GM10847 (cell line): ENCODE measurements around the gene AUTS2.

ENCODE experiments used
- POLR2A ChIP-seq: IDR thresholded peaks from 2 replicates; pipeline ENCODE4 v1.6.1; 2011; ENCODE audit not compliant: insufficient read length; ENCODE audit errors: extremely low read depth

AUTS2 gene

DNA sequence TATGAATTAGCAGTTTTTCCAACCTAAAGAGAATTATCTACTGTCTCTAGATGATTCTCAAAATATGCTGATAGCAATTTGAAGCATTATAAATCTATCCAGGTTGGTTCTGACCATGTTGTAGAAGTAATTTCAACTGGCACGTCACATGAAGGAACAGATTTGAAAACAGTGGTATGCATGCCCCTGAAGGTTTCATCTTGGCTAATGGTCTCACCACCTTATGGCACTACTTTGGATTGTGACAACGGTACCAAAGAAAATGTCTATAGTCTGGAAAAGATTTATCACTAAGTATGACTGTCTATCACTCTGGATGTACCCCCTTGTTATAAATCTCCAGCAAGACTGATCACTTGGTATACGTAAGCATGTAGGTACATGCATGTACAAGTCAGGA is 810.6 kb downstream of the AUTS2 start:
- no peak for TF ChIP-seq POLR2A

DNA sequence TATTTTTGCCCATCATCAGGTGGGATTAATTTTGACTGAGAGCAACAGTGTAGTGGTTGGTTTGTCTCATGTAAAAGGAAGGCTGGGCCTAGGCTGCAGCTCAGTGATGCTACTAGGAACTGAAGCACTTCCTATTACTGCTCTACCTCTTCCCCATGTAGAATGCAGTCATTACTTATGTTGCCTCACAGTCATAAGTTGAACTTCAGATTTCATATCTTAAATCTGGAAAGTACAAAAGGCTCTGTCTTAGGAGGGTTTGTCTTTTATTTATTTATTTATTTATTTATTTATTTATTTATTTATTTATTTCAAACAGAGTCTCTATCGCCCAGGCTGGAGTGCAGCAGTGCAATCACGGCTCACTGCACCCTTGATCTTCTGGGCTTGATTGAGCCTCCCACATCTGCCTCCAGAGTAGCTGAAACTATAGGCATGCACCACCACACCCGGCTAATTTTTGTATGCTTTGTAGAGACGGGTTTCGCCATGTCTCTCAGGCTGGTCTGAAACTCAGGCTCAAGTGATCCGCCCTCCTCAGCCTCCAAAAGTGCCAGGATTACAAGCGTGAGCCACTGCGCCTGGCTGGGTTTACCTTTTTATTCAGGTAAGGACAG is 812.0 kb downstream of the AUTS2 start:
- no peak for TF ChIP-seq POLR2A

DNA sequence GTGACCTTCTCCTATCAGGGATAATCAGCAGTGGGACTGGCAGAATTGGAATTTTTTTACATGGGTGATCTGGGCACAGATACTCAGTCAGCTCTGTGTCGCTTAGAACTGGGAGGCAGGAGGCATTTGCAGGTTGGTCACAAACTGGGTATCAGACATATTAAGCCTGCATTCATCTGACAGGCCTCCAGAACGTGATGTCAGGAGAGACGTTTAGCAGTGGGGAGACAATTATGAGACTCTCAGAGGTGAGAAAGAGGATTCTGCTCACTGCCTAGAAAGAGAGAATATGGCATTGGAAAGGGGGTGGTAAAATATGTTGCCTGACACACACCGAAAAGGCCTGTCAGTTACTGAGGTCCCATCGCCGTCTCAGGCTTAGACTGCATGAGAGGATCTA is 816.1 kb downstream of the AUTS2 start:
- TF ChIP-seq POLR2A, result no peak

DNA sequence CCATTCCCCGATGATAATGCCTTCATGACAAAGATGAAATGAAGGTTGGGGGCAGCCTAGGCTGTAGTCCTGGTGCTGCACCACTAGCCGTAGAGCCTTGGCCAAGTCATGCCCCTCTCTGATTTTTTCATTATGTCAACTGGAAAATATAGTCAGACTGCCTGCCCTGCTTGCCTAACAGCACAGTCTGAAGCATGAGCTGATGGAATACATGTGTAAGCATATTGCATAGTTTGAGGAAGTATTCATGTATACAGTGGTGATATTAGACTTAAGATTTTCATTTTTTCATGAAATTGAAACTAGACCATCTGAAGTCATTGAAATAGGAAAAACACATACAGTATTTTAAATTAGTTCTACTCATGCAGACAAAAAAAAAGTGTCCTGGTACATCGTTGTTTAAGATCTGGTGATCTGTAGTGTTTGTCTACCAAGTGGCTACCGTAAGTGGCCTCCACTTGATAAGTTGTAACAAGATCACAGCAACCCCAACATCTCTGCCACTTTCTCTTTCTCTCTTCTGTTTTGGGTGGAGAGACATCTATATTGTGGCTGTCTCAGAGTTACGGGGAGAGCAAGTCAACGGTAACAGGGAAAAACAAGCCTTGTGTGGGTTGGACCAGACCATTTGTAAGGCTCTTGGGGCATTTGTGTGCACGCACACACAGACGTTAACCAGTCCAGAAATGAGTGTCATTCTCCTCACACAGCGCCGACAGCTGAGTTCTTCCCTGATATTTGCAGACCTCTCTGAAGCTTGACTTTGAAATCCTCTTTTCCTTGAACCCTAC is 817.1 kb downstream of the AUTS2 start:
- no peak for TF ChIP-seq POLR2A

DNA sequence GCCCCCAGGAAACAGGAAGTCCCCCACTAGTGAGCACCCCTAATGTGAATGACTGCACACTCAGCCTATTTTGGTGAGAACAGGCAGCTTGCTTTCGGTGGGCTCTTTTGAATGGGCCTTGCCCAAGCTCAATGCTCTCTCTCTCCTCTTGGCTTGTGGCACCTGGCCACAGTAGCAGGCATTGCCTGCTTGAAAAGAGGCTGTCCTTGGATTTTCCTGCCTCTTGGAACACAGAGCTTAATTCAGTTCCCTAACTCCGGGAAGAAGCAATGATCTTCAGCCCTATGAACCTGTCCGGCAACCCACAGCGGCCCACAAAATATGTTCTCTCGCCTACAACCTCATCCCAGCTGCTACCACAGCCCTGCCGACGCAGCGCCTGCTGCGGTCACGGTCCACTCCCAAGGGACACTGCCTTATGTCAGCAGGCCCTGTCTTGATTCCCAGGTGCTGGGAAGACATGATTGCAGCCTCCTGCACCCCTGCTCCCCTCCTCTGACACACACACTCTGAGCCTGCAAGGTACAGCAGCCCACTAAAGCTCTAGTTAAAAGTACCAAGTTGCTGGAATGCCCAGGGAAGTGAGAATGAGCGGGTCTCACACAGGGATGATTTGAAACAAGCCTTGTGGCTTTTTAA is 818.2 kb downstream of the AUTS2 start:
- no peak for TF ChIP-seq POLR2A

DNA sequence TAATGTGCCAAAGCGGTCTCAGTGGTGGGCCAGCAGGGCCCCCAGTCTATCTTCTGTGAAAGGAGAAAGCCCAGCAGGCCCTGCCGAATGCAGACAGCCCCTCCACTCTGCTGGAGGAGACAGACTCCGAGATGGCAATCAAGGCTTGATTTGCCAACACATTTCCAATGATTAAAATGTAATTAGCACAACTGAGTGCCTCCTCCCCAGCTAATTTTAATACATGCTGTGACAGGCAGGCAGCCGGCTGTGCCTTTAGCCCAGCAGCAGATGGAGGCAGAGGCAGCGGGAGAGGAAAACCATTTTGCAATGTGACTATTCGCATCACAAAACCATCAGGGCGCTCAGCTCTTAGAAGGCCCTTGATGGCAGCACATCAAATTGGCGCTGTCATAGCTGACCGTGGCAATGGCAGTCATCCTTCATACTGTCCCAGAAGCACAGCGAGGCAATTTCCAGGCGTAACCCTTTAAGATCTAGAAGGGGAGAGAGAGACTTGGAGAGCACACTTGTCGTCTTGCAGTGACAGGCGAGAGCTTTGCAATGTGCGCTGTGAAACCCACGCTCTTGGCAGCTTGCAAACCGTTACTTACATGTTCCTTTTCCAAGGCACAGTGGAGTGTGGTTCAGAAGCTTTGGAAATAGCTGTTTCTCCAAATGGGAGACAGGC is 818.8 kb downstream of the AUTS2 start:
- TF ChIP-seq POLR2A, result no peak

DNA sequence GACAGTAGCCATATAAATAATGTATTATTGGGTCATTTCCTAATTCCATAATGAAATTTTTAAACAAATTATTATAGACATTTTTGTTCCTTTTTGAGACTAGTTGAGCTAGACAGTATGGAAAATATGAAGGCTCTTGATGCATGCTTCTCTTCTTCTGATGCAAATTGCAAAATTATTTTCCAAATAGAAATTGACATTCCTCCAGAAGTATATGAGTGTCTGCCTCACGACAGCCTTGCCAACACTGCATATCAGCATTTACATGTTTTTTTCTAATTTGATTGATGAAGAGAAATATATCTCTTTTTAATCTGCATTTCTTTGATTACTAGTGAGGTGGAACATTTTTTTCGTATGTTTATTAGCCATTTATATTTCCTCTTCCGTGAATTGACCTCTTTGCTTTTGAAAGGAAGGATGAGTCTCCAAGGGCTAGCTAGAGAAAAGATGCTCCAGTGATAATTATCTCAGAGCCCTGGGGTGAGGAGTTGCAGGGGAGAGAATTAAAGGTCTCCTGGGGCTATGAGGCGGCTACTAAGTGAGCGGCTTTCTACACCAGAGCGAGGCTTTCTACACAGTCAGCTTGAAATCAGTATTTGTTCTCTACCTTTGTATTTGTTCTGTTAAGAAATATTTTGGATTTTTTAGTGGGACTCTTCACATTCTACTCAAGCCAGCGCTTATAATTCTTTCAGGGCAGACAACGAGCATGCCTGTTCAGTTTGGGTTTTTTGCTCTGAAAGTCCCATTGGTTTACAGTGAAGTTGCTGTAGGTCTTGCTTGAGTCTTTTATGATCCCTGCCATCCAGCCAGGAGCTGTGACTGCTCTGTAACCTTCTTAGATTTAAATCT is 821.5 kb downstream of the AUTS2 start:
- TF ChIP-seq POLR2A, result no peak

DNA sequence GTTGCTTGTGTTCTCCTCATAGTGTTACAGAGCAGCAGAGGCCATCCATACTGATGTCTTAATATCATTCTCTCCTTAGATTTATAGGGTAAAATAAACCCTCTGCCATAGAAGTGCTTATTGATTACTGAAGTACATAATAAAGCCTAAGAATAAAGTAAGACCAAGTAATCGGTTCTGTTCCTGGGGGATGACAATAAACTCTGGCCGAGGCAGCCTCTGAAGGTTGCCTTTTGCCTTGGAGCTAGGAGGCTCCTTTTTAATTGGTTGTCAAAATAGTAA is 822.0 kb downstream of the AUTS2 start:
- no peak for TF ChIP-seq POLR2A

DNA sequence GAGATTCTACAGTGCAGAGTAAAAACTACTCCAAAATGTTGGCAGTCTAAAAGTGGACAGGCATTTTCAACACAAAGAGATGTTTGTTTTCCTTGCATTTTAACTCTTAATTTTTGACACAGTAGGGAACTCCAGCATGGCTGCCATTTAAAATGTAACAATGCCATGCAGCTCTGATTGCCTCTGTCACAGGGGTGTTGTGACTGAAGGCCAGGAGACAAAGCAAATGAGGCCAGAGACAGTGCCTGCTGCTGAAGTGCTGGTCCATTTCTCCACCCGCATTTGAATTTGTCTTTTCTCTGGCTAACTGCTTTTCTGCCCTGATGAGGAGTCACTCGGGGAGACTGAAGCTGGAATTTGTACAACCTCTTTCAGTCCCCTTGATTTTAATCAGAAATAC is 823.0 kb downstream of the AUTS2 start:
- no peak for TF ChIP-seq POLR2A

DNA sequence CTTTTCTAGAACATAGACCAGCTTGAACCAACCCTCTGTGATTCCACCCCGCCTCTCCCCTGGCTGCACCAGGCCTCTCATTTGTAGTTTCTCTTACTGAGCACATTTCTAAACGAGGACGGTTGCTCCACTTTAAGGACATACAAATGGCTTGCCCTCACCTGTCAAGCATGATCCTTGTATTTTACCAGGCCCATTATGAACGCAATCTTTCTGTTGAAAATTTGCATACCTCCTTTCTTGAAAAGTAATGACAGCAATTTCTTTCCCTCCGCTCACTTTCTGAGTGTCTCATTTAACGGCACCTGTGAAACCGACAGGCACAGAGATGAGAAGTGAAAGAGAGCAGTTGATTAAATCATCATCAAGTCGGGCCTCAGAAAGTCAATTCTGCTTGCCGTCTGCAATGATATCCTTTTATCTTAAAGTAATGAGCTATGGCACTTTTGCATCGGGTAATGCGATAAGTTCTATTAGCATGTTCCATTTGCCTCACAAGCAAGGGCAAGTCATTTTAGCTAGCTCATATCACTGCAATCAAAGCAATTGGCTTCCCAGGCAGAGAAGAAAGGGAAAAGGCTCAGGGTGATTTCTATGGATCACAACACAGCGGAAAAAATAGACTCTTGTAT is 828.1 kb downstream of the AUTS2 start:
- TF ChIP-seq POLR2A, result no peak

DNA sequence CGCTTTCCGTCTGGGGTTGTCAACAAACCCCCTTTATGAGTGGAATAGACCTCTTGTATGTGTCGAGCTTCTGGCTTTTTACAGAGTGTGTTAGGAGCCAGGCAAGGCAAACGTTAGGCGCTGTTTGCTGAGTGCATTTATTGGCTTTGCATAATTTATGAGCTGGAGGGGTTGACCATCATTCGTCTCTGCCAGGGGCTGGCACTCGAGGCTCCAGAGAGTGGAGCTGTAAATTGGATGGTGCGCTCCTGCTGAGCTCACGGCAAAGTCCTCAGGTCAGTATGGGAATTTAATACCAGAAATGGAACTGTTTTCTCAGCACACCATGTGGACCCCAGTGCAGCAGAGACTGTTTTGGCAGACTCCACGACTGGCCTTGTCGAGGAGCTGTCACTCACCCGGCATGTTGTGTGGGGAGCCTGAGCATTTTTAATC is 834.3 kb downstream of the AUTS2 start:
- TF ChIP-seq POLR2A, result no peak

DNA sequence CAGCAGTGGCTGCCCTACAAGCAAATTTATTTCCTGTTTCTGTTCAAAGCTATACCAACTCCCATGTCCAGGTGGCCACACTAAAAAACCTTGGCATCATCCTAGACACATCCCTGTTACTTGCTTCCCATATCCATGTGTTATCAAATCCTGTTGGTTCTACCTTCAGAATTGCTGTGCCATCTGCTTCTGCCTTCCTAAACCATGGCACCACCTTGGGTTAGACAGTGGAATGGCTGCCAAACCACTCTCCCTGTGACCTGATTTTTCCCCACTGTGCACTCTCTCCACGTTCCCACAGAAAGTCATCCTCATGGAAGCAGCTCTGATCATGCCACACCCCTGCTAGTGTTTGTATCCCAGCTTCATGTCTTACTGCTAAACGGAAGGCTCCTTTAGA is 836.1 kb downstream of the AUTS2 start:
- no peak for TF ChIP-seq POLR2A

DNA sequence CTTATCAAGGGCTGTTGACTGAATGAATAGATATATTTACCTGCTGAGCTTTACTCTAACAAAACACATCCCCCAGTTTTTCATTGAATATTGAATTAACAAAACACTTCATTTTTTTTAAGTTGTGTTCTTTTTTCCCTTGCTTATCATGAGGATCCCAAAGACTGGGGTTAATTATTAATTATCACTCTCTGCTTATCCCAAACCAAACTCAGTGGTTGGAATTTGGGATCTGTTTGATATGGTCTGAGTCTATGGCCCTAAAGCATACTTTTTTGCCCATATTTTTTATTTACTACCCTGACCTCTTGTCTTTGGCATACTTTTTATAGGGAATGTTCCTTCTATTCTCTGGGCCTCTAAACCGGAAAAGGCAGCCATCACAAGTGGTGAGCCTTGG is 836.5 kb downstream of the AUTS2 start:
- no peak for TF ChIP-seq POLR2A

DNA sequence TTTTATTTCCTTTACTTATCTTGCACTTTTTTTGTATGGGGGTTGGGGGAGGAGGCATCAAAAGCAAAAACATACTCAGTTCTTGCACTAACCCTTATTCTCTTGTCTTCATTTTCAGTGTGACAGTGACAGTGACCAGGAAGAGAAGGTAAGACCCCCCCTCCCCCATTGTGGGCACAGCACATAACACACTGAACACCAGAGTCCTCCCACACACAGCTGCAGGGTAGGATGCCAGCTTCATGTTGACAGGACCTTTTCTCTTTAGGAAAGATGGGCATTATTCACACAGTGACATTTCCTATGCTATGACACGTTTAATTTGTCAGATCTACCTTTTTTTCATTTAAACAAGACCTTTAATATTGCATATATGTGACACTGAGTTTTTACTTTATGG is 837.4 kb downstream of the AUTS2 start:
- no peak for TF ChIP-seq POLR2A

DNA sequence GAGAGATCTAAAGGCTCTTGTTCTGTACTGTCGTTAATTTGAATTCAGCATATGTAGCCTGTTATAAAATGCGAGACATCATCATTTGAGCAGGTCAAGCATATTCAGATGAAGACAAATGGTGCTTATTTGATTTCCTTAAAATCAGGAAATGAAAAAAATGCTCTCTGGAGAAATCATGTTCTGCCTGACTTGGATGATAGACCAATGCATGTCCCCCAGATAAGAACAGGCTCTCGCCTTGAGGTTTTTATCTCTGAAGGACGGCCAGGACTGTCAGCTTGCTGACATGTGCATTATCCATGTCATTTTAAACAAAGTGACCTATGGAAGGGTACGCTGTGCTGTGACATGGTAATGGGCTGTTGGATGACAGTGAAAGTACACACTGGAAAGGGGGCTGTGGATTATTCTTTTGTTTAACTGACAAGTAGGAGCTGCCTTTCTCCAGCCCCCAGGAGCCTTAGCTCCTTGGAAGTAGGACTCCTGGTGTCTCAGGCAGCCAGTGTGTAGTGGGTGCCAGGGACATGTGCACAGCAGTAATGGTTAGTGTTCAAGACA is 838.6 kb downstream of the AUTS2 start:
- TF ChIP-seq POLR2A, result no peak

DNA sequence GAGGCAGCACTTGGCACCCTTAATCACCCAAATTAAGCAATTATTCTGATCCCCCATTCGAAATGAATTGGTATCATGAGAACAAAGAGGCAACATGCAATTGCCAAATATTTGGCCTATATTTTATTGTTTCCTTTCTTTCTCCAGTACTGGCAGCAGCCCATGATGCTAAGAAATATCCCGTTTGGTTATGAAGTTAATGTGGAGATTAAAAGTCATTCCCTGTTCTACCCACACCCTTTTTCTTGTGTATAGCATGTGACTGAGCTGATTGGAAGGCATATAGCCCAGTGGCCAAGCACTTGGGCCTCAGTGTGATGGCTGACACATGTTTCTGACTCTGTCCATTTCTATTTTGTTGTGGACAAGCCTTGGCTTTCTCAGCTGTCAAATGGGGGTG is 841.4 kb downstream of the AUTS2 start:
- TF ChIP-seq POLR2A, result no peak
